RWPE2 (cell line): ENCODE results near the gene GPR146.

Experiments
- ATAC-seq: fragments of 200-7000 bp; cut with Tn5 transposase; 3 replicates; pipeline ENCODE4 v1.9.1; 2021; ENCODE audit warnings: low read depth
- DNase-seq: peaks from one replicate; pipeline ENCODE4 v3.0.0-alpha.2; 2020; ENCODE audit warnings: low spot score
- H3K27ac ChIP-seq: fragments of 450-650 bp; 2 replicates; pipeline ENCODE4 v1.5.1; 2017; ENCODE audit warnings: mild to moderate bottlenecking; ENCODE audit not compliant: poor library complexity, severe bottlenecking
- H3K27me3 ChIP-seq: fragments of 250-450 bp; sonication (Bioruptor Pico); 2 replicates; pipeline ENCODE4 v1.5.1; 2021; ENCODE audit warnings: mild to moderate bottlenecking, moderate library complexity; ENCODE audit not compliant: insufficient read depth, poor library complexity, severe bottlenecking
- H3K36me3 ChIP-seq: fragments of 250-450 bp; sonication (Bioruptor Pico); 2 replicates; pipeline ENCODE4 v1.5.1; 2020; ENCODE audit warnings: low read depth, mild to moderate bottlenecking, moderate library complexity
- H3K4me1 ChIP-seq: fragments of 250-450 bp; sonication (Bioruptor Pico); 2 replicates; pipeline ENCODE4 v1.5.1; 2021; ENCODE audit warnings: mild to moderate bottlenecking, moderate library complexity; ENCODE audit not compliant: insufficient read depth, poor library complexity, severe bottlenecking
- H3K4me3 ChIP-seq: fragments of 250-450 bp; sonication (Bioruptor Pico); 2 replicates; pipeline ENCODE4 v1.5.1; 2021; ENCODE audit warnings: mild to moderate bottlenecking, moderate library complexity; ENCODE audit not compliant: severe bottlenecking
- H3K9me3 ChIP-seq: fragments of 250-450 bp; sonication (Bioruptor Pico); 2 replicates; pipeline ENCODE4 v1.5.1; 2021; ENCODE audit warnings: mild to moderate bottlenecking, moderate library complexity; ENCODE audit not compliant: severe bottlenecking
- TF ChIP-seq, protein P1 (sequence below): fragments of 450-650 bp; IDR thresholded peaks from one replicate; pipeline ENCODE4 v1.5.1; 2017; ENCODE audit warnings: mild to moderate bottlenecking, moderate library complexity; ENCODE audit not compliant: poor library complexity, severe bottlenecking

Gene GPR146, protein sequence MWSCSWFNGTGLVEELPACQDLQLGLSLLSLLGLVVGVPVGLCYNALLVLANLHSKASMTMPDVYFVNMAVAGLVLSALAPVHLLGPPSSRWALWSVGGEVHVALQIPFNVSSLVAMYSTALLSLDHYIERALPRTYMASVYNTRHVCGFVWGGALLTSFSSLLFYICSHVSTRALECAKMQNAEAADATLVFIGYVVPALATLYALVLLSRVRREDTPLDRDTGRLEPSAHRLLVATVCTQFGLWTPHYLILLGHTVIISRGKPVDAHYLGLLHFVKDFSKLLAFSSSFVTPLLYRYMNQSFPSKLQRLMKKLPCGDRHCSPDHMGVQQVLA

DNA sequence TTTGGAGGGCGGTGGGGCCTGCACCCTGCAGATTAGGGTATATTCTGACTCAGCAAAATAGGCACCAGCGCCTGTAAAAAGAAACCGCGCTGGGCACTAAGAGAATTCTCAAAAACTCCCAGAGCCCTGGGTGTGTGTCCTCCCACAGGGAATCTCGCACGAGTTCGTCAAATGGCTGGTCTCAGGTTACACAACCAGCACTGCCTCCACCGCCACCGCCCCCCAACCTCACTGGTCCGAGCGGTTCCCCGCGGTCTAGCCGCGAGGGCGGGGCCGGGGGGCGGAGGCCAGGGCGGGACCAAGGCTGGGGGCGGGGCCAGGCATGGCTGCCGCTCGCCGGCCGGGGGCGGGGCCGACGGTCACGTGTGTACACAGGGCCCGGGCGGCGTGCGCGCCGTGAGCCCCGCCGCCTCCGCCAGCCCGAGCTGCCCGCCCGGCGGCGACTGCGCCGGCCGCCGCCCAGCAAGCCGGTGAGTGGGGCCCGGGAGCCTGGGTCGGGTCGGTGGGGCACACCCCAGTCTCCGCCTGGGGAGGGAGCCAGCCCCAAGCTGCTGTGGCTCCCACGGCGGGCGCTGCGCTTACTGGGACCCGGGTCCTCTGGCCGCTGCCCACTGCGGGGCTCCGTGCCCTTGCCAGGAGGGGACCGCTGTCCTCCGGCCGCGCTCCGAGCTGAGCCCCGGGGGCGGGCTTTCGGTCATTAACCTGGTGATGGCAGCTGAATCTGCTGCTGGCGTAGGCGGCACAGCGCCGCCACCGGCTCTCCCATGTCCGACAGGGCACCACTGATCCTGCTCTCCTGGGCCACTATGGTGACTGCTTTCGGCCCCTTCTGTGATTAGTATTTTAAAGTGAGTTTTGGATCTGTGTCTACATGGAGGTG lies at the start of gene GPR146:
TSS of gene GPR146 (plus strand) at position 358 of the 880 bp plus-strand sequence. CDS start 12,970 bp downstream, outside the sequence.
- TF ChIP-seq, protein P1, sequence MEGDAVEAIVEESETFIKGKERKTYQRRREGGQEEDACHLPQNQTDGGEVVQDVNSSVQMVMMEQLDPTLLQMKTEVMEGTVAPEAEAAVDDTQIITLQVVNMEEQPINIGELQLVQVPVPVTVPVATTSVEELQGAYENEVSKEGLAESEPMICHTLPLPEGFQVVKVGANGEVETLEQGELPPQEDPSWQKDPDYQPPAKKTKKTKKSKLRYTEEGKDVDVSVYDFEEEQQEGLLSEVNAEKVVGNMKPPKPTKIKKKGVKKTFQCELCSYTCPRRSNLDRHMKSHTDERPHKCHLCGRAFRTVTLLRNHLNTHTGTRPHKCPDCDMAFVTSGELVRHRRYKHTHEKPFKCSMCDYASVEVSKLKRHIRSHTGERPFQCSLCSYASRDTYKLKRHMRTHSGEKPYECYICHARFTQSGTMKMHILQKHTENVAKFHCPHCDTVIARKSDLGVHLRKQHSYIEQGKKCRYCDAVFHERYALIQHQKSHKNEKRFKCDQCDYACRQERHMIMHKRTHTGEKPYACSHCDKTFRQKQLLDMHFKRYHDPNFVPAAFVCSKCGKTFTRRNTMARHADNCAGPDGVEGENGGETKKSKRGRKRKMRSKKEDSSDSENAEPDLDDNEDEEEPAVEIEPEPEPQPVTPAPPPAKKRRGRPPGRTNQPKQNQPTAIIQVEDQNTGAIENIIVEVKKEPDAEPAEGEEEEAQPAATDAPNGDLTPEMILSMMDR: peak; percentile 46
- Histone ChIP-seq H3K4me3 (peak within 1 kb of the TSS; percentile 52), H3K27me3 (no peaks in the 10 kb centered on the region), H3K27ac (peak within 1 kb of the TSS; percentile 28), H3K4me1 (peaks cover 7% of the 10 kb centered on the region), H3K9me3 (no peaks in the 10 kb centered on the region), H3K36me3 (no peaks in the 10 kb centered on the region)
- DNase-seq (peak; percentile 98), ATAC-seq (peak; percentile 94)

DNA sequence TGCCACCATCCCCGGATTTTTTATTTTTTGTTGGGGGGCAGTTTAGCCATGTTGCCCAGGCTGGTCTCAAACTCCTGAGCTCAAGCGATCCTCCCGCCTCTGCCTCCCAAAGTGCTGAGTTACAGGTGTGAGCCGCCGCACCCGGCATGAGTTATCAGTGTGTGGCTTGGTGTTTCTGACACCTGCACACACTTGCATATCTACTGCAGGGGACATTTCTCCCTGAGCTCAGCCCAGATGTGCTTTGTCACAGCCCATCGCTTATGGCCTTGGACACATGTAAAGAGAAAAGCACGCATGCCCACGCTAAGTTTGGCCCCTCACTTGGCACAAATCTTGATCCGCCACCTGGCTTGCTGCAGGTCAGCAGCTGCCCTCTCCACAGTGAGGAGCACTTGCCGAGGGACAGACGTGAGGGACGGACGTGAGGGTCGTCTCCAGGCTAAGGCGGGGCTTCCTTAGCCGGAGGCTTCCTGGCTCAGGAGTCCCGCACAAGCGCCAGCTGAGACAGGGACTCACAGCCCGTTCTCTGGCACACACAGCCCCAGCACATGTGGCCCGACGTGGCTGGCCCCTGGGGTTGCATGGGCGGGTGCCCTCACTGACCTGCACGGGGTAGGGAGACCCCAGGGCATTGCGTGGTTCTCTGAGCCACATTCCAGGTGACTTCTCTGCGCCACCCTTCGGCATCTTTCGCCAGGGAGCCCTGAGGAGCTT lies 49.6 kb upstream of the GPR146 start:
- ATAC-seq (no peak), DNase-seq (no peak)
- H3K27me3 ChIP-seq: no peaks in the 10 kb centered on the region
- H3K36me3 ChIP-seq: peaks cover 9% of the 10 kb centered on the region; the same call in 1 of the 2 replicates
- H3K4me3 ChIP-seq: no peak overlapping the region
- H3K9me3 ChIP-seq: no peaks in the 10 kb centered on the region
- TF ChIP-seq, protein P1: no peak
- no peaks in the 10 kb centered on the region for H3K4me1 ChIP-seq
- no peak overlapping the region for H3K27ac ChIP-seq

DNA sequence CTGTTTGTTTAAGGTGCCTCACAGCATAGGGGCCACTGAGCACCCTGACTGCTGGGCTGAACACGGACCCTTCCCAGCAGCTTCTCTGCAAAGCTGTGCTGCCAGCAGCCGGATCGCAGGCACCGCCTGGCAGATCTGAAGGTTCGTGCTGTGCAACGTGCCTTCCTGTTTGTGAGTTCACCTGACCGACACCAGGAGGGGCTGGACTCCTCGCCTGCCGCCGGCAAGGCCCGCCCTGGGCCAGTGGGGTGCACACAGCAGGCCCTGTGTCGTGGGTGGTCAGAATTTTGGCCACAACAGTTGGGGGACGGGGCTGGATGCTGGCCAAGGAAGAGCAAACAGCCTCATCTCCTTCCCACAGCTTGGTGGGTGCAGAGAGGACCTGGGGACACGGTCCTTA lies 48.8 kb upstream of the GPR146 start:
- no peaks in the 10 kb centered on the region for H3K4me1 ChIP-seq
- no peak for DNase-seq
- H3K4me3 ChIP-seq: no peak overlapping the region
- ATAC-seq: no peak
- H3K36me3 ChIP-seq: peaks cover 9% of the 10 kb centered on the region; the same call in 1 of the 2 replicates
- TF ChIP-seq, protein P1: no peak
- H3K27ac ChIP-seq: no peak overlapping the region
- H3K27me3 ChIP-seq: no peaks in the 10 kb centered on the region
- no peaks in the 10 kb centered on the region for H3K9me3 ChIP-seq

DNA sequence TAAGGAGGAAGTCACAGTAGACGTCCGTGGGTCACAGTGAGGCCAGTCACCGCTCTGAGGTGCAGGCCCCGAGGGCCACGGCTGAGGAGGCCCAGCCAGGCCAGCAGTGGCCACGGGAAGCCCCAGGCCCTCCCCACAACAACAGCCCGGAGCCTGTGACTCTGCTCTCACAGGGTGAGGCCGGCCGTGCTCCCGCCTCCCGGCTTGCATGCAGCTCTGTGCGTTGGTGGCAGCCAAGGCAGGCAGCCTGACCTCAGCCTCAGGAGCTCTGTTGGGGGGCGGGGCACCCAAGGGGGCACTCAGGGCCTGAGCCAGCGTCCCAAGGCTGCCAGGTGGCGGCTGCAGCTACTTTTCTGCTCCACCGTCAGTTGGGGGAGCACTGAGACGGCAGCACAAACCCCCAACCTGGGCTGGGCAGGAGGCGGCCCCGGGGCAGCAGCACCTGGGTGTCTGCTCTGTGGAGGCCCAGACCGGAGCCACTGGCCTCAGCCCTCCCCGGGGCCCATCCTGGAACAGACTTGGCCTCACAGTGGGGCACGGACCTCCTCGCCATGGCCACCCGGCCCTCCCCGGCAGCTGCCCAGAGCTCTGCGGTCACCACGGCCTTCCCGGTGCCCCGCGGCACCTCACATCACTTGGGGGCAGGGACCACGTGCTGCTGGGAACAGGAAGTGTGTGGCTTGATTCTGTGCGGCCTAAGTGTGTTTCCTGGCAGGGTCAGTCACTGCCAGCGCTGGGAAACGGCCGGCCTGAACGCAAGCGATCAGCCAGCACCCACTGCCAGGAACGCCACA lies 48.1 kb upstream of the GPR146 start:
- Histone ChIP-seq H3K27ac (no peak overlapping the region), H3K36me3 (peaks cover 9% of the 10 kb centered on the region; the same call in 1 of the 2 replicates)
- TF ChIP-seq, protein P1: no peak

More for the DNA sequence above, 48.1 kb upstream of the GPR146 start:
- Histone ChIP-seq H3K4me1 (no peaks in the 10 kb centered on the region), H3K9me3 (no peaks in the 10 kb centered on the region), H3K4me3 (no peak overlapping the region), H3K27me3 (no peaks in the 10 kb centered on the region)
- DNase-seq (no peak), ATAC-seq (no peak)
